Neuronal stem cell (in vitro differentiated cells): Measurements from ENCODE around the gene TGFBR3L.
A peak's percentile ranks its signal among the peaks of the same experiment; 100 is the strongest.
"Not testable (repeated sequence)": the region's sequence is repeated elsewhere in the genome, so short reads cannot be mapped to it uniquely, and the experiment has no call there.

Source experiments
- DNase-seq: peaks from one replicate; pipeline ENCODE4 v3.0.0-alpha.2; 2013; ENCODE audit warnings: low spot score
- H2AFZ ChIP-seq: one replicate; pipeline ENCODE4 v1.6.1; 2013; ENCODE audit warnings: mild to moderate bottlenecking, low read length, inconsistent platforms
- H2AK5ac ChIP-seq: 2 replicates; pipeline ENCODE4 v1.6.1; 2013; ENCODE audit warnings: low read depth, mild to moderate bottlenecking, inconsistent platforms, low read length, moderate library complexity, mixed read lengths
- H2BK120ac ChIP-seq: 2 replicates; pipeline ENCODE4 v1.6.1; 2013; ENCODE audit warnings: low read depth, mild to moderate bottlenecking, inconsistent platforms, low read length, moderate library complexity, mixed read lengths
- H2BK12ac ChIP-seq: one replicate; pipeline ENCODE4 v1.6.1; 2013; ENCODE audit warnings: low read length, inconsistent platforms
- H2BK15ac ChIP-seq: 2 replicates; pipeline ENCODE4 v1.6.1; 2013; ENCODE audit warnings: mild to moderate bottlenecking, low read length, inconsistent platforms, mixed read lengths
- H2BK5ac ChIP-seq: one replicate; pipeline ENCODE4 v1.6.1; 2013; ENCODE audit warnings: inconsistent platforms, mild to moderate bottlenecking, low read length, moderate library complexity
- H3K14ac ChIP-seq: one replicate; pipeline ENCODE4 v1.6.1; 2013; ENCODE audit warnings: low read length, inconsistent platforms
- H3K18ac ChIP-seq: 2 replicates; pipeline ENCODE4 v1.6.1; 2013; ENCODE audit warnings: low read length, inconsistent platforms
- H3K23ac ChIP-seq: 2 replicates; pipeline ENCODE4 v1.6.1; 2013; ENCODE audit warnings: low read depth, mild to moderate bottlenecking, mixed read lengths, low read length, inconsistent platforms; ENCODE audit not compliant: poor library complexity
- H3K27ac ChIP-seq: replicated peaks from 3 replicates; pipeline ENCODE4 v1.5.1; 2013; ENCODE audit warnings: low read length, inconsistent platforms
- H3K27me3 ChIP-seq, 3 experiments: 2 replicates each; pipeline ENCODE4 v1.6.1; 2013; ENCODE audit warnings: low read length in 3 of 3, mild to moderate bottlenecking in 2 of 3, inconsistent platforms in 1 of 3, low read depth in 1 of 3, mixed read lengths in 1 of 3, moderate library complexity in 1 of 3; ENCODE audit not compliant: control insufficient read depth in 3 of 3, insufficient read depth in 3 of 3
- H3K36me3 ChIP-seq, 2 donors: replicated peaks in 1 of 2; 2 replicates each; pipeline ENCODE4 v1.6.1; 2013; ENCODE audit warnings: low read length in 2 of 2; ENCODE audit not compliant: control insufficient read depth in 2 of 2, insufficient read depth in 2 of 2
- H3K4ac ChIP-seq: 2 replicates; pipeline ENCODE4 v1.6.1; 2013; ENCODE audit warnings: inconsistent platforms, mild to moderate bottlenecking, low read length, moderate library complexity
- H3K4me1 ChIP-seq, 2 donors: 1 replicate in 1 of 2; 2 replicates in 1 of 2; pipeline ENCODE4 v1.6.1; 2013; ENCODE audit warnings: low read length in 2 of 2, low read depth in 1 of 2; ENCODE audit not compliant: control insufficient read depth in 2 of 2, insufficient read depth in 1 of 2
- H3K4me2 ChIP-seq: one replicate; pipeline ENCODE4 v1.6.1; 2013; ENCODE audit warnings: mild to moderate bottlenecking, low read length, inconsistent platforms; ENCODE audit not compliant: insufficient read depth, poor library complexity, severe bottlenecking
- H3K4me3 ChIP-seq, 2 donors: 2 replicates each; pipeline ENCODE4 v1.5.1; 2013; ENCODE audit warnings: low read length in 2 of 2, mild to moderate bottlenecking in 2 of 2, inconsistent platforms in 1 of 2, moderate library complexity in 1 of 2
- H3K79me1 ChIP-seq: one replicate; pipeline ENCODE4 v1.6.1; 2013; ENCODE audit warnings: low read depth, mild to moderate bottlenecking, inconsistent platforms, low read length, moderate library complexity
- H3K9ac ChIP-seq: one replicate; pipeline ENCODE4 v1.6.1; 2013; ENCODE audit warnings: mild to moderate bottlenecking, low read depth, low read length, inconsistent platforms; ENCODE audit not compliant: poor library complexity
- H3K9me3 ChIP-seq, 2 donors: replicated peaks in 1 of 2; 2 replicates each; pipeline versions ENCODE3 to v1.6.1; 2013; ENCODE audit warnings: low read length in 2 of 2, mild to moderate bottlenecking in 2 of 2, inconsistent platforms in 1 of 2, low read depth in 1 of 2, mixed read lengths in 1 of 2, moderate library complexity in 1 of 2; ENCODE audit not compliant: control insufficient read depth in 2 of 2, insufficient read depth in 1 of 2
- H4K8ac ChIP-seq: one replicate; pipeline ENCODE4 v1.6.1; 2013; ENCODE audit warnings: low read depth, mild to moderate bottlenecking, inconsistent platforms, low read length, moderate library complexity
- H4K91ac ChIP-seq: one replicate; pipeline ENCODE4 v1.6.1; 2013; ENCODE audit warnings: low read length, low read depth, mild to moderate bottlenecking, inconsistent platforms; ENCODE audit not compliant: poor library complexity
- WGBS, 2 donors: extraction: QIAGEN DNeasy Blood & Tissue Kit; methylation state at CpG; one replicate each; pipeline ENCODE4 v1.1.7; 2013; ENCODE audit warnings: missing lambda C conversion rate in 2 of 2, mixed read lengths in 1 of 2; ENCODE audit not compliant: insufficient read length in 2 of 2, insufficient replicate concordance in 1 of 2; ENCODE audit errors: extremely low coverage in 2 of 2; 5-methylcytosine and 5-hydroxymethylcytosine counted together

Gene TGFBR3L

DNA sequence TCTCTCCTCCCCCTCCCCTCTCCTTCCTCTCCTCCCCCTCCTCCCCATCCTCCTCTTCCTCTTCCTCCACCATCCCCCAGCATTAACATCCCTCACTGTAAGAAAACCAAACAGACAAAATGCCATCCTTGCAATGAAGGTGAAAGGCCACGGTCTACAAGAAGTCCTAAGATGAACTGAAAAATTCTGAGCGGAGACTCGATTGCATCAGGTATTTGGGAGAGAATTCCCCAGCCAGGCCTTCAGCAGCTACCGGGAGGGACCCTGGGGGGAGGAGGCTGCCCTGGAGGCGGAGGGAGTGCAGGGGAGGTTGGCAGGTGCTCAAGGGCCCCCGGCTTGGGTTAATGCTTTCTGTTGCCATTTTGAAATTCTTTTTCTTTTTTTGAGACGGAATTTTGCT lies 38.9 kb downstream of the TGFBR3L start:
- no peak overlapping the region for H3K18ac ChIP-seq
- H3K14ac ChIP-seq = no peak overlapping the region
- no peak overlapping the region for H2BK5ac ChIP-seq
- no peak overlapping the region for H4K91ac ChIP-seq
- H4K8ac ChIP-seq = no peak overlapping the region
- H3K27me3 ChIP-seq = no peaks in the 10 kb centered on the region
- H3K4me3 ChIP-seq = no peak overlapping the region
- no CpG with 5 or more reads among the region's 7 CpGs for WGBS, 2 donors
- H3K27ac ChIP-seq = no peak overlapping the region
- no peak overlapping the region for H2BK120ac ChIP-seq
- no peaks in the 10 kb centered on the region for H3K79me1 ChIP-seq
- H3K4me1 ChIP-seq = peaks cover 0 to 2% of the 10 kb centered on the region in 2 donors
- no peak for DNase-seq
- H3K4ac ChIP-seq = no peak overlapping the region
- H3K4me2 ChIP-seq = no peak overlapping the region
- no peak overlapping the region for H2BK15ac ChIP-seq
- H3K9ac ChIP-seq = no peak overlapping the region
- H3K9me3 ChIP-seq = no peaks in the 10 kb centered on the region
- H2AFZ ChIP-seq = no peak overlapping the region
- no peak overlapping the region for H2BK12ac ChIP-seq
- peaks cover 4 to 20% of the 10 kb centered on the region in 2 donors for H3K36me3 ChIP-seq
- H2AK5ac ChIP-seq = no peak overlapping the region
- no peak overlapping the region for H3K23ac ChIP-seq

GRCh38 chr19:7955696-7956095 lies 41.1 kb downstream of the TGFBR3L start:
- H3K27ac ChIP-seq = no peak overlapping the region
- no peak for DNase-seq
- H2BK12ac ChIP-seq = no peak overlapping the region
- peak overlapping the region; percentile 45 for H3K18ac ChIP-seq
- H3K4me1 ChIP-seq = peaks cover 0 to 2% of the 10 kb centered on the region in 2 donors
- no peak overlapping the region for H3K9ac ChIP-seq
- no peaks in the 10 kb centered on the region for H3K27me3 ChIP-seq
- no peak overlapping the region for H4K8ac ChIP-seq
- H3K36me3 ChIP-seq = peaks cover 12 to 41% of the 10 kb centered on the region in 2 donors
- H3K4me3 ChIP-seq = no peak overlapping the region
- no peaks in the 10 kb centered on the region for H3K9me3 ChIP-seq
- no peak overlapping the region for H4K91ac ChIP-seq
- H2AFZ ChIP-seq = no peak overlapping the region
- H2BK120ac ChIP-seq = no peak overlapping the region
- no CpG with 5 or more reads among the region's 11 CpGs for WGBS, 2 donors
- no peak overlapping the region for H3K23ac ChIP-seq
- H3K14ac ChIP-seq = no peak overlapping the region
- H3K4me2 ChIP-seq = no peak overlapping the region
- H2BK5ac ChIP-seq = no peak overlapping the region
- peaks cover 3% of the 10 kb centered on the region for H3K79me1 ChIP-seq
- no peak overlapping the region for H3K4ac ChIP-seq
- no peak overlapping the region for H2AK5ac ChIP-seq
- H2BK15ac ChIP-seq = no peak overlapping the region

DNA sequence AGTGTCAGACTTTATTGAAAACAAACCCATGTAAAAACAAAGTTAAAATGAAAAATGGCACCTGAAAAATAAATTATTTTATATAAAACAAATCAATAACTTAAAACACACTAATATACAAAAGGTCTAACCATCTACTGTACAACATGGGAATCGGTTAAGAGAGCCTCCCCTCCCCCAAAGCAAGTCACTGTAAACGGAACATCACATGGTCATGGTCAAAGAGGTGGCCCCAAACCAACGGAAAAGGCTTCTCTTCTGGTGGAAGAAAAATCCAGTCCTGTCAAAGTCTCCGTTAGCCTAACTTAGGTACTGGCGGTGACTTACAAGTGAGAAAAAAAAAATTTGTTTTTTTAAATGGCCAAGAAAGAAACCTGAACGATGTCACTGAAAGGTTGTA lies 44.6 kb downstream of the TGFBR3L start:
- Histone ChIP-seq H2BK5ac (no peak overlapping the region), H2BK12ac (no peak overlapping the region), H2BK15ac (no peak overlapping the region), H3K4me3 (no peak overlapping the region), H4K91ac (no peak overlapping the region), H3K27ac (no peak overlapping the region), H3K79me1 (peaks cover 3% of the 10 kb centered on the region), H3K27me3 (no peaks in the 10 kb centered on the region), H2AFZ (no peak overlapping the region), H3K4me2 (no peak overlapping the region), H2AK5ac (no peak overlapping the region), H3K4ac (no peak overlapping the region), H3K14ac (no peak overlapping the region), H2BK120ac (no peak overlapping the region), H3K9ac (no peak overlapping the region), H4K8ac (no peak overlapping the region), H3K9me3 (no peaks in the 10 kb centered on the region), H3K23ac (no peak overlapping the region), H3K36me3 (peaks cover 30 to 76% of the 10 kb centered on the region in 2 donors), H3K18ac (no peak overlapping the region), H3K4me1 (no peaks in the 10 kb centered on the region)
- no CpG with 5 or more reads among the region's 6 CpGs for WGBS, 2 donors
- no peak for DNase-seq

DNA sequence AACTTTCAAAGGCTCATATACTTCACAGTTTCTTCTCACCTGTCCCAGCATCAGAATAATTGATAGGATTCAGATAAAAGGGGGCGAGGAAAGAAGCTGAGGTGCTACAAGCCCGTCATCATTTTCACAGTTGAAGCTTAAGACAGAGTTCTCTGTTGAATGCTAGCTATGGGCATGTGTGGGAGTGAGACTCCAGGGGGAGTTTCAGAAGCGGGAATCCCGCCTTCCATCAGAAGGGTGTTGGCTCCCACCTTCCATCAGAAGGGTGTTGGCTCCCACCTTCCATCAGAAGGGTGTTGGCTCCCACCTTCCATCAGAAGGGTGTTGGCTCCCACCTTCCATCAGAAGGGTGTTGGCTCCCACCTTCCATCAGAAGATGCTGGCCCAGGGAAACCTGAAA lies 46.5 kb downstream of the TGFBR3L start:
- H3K4me2 ChIP-seq, H2BK15ac ChIP-seq, H4K91ac ChIP-seq, H4K8ac ChIP-seq, H3K14ac ChIP-seq, H2AFZ ChIP-seq, H3K9me3 ChIP-seq, H2BK5ac ChIP-seq, H2AK5ac ChIP-seq, H3K4me1 ChIP-seq, H3K4me3 ChIP-seq, H3K9ac ChIP-seq, H3K27ac ChIP-seq, H2BK120ac ChIP-seq, H3K4ac ChIP-seq, H2BK12ac ChIP-seq, H3K18ac ChIP-seq, DNase-seq, H3K79me1 ChIP-seq, H3K23ac ChIP-seq, H3K27me3 ChIP-seq: not testable (repeated sequence)
- peaks cover 43 to 95% of the 10 kb centered on the region in 2 donors for H3K36me3 ChIP-seq
- no CpG with 5 or more reads among the region's 4 CpGs for WGBS, 2 donors
